Spleen (tissue), 7 donors: ENCODE results near the gene ARL6IP4.

Source experiments
- CTCF ChIP-seq, 11 experiments: fragments of 200-600 bp in 7 of 11; fragments of 450-650 bp in 4 of 11; sonication (generic) in 4 of 11; IDR thresholded peaks in 8 of 11; conservative IDR thresholded peaks in 3 of 11; 1 replicate in 7 of 11; 2 replicates in 4 of 11; pipeline versions ENCODE4 v1.4.0 to v1.8.0; 2016 to 2021; ENCODE audit warnings: antibody characterized with exemption in 11 of 11, inconsistent platforms in 4 of 11, mild to moderate bottlenecking in 1 of 11
- POLR2A ChIP-seq, 3 donors: fragments of 450-650 bp; IDR thresholded peaks; one replicate each; pipeline ENCODE4 v1.5.1; 2017; ENCODE audit warnings: antibody characterized with exemption in 3 of 3, mild to moderate bottlenecking in 1 of 3
- POLR2AphosphoS5 ChIP-seq, 3 donors: sonication (generic); formaldehyde crosslinking; IDR thresholded peaks; one replicate each; pipeline ENCODE4 v1.5.1; 2017; ENCODE audit warnings: antibody characterized with exemption in 3 of 3
- donor health status: DM: no; HTN: no; CAD: no; lungs with moderate emphysema.
- donor health status: DM: no; HTN: no; CAD: no.
- donor health status: DM: no; HTN: no; CAD: no.

- no peak for TF ChIP-seq CTCF (IDR thresholded peaks at IDR 0.05 in 8 of 11, conservative IDR thresholded peaks at IDR 0.05 in 3 of 11)
- no peak for TF ChIP-seq POLR2AphosphoS5 (IDR thresholded peaks at IDR 0.05)
- TF ChIP-seq POLR2A (IDR thresholded peaks at IDR 0.05), result no peak
Measured at GRCh38 chr12:122955156-122955555, 25.3 kb upstream of the ARL6IP4 start.
